Lower leg skin (tissue), 4 donors: ENCODE data around the gene OVOL1. TPM values are rescaled to one million over a fixed set of nuclear protein-coding genes. Genes with fewer than 3 reads are reported as not detected.
A peak's percentile ranks its signal among the peaks of the same experiment; 100 is the strongest.

Experiments used
- DNase-seq, 2 donors: peaks; one replicate each; pipeline ENCODE4 v3.0.0-alpha.2; 2019; ENCODE audit warnings: low spot score in 2 of 2
- H3K4me3 ChIP-seq: fragments of 200-600 bp; sonication (generic); 2 replicates; pipeline ENCODE4 v1.5.1; 2017; ENCODE audit warnings: mild to moderate bottlenecking, low read depth; ENCODE audit not compliant: poor library complexity, severe bottlenecking
- CTCF ChIP-seq, 3 donors: fragments of 450-650 bp; IDR thresholded peaks; one replicate each; pipeline ENCODE4 v1.5.1; 2016; ENCODE audit warnings: antibody characterized with exemption in 3 of 3, mild to moderate bottlenecking in 3 of 3, moderate library complexity in 2 of 3
- POLR2A ChIP-seq, 2 donors: fragments of 450-650 bp; IDR thresholded peaks; one replicate each; pipeline ENCODE4 v1.6.1; 2016 to 2017; ENCODE audit warnings: antibody characterized with exemption in 2 of 2, mild to moderate bottlenecking in 1 of 2, moderate library complexity in 1 of 2
- WGBS, 2 donors: methylation state at CpG; one replicate each; pipeline ENCODE4 v1.1.5; 2018; 5-methylcytosine and 5-hydroxymethylcytosine counted together
- intact Hi-C: fragments of 100-400 bp; cut with DNase I; formaldehyde crosslinking; loops from one replicate; pipeline ENCODE4 v1.15.0; 2023; ENCODE audit warnings: low total_unique reads
- total RNA-seq, 4 donors: library from RNA; depleted of rRNA; stranded (reverse); fragments of >200 nt; gene quantifications; one replicate each; pipeline ENCODE4 v1.1.0, GENCODE V29; 2016

The OVOL1 gene
- total RNA-seq, 4 donors from 2014 or later: 74.8 to 159 (median 105) TPM

GRCh38 chr11:65833297-65834030 is 46.6 kb downstream of the OVOL1 start, which contains the start of gene SNX32:
Gene SNX32 (plus strand): TSS chr11:65833963. CDS start chr11:65834066, 103 bp downstream.
- 3% methylated on average over 40 to 60 of the region's 63 CpGs for WGBS, 2 donors
- TF ChIP-seq CTCF (IDR thresholded peaks at IDR 0.05) (no peak), POLR2A (IDR thresholded peaks at IDR 0.05) (no peak)
- peak within 1 kb of the TSS; percentile 36 for H3K4me3 ChIP-seq
- DNase-seq: peak; percentile 95 to 100
- intact Hi-C loops: no loop called here

GRCh38 chr11:65834202-65834601 is 47.3 kb downstream of the OVOL1 start:
- no peak for DNase-seq
- 57% methylated on average over 6 of the region's 6 CpGs for WGBS, 2 donors

GRCh38 chr11:65842144-65842543 is 55.3 kb downstream of the OVOL1 start:
- no peak for DNase-seq
- TF ChIP-seq POLR2A (IDR thresholded peaks at IDR 0.05) (no peak), CTCF (IDR thresholded peaks at IDR 0.05) (no peak)
- no peak overlapping the region for H3K4me3 ChIP-seq
- intact Hi-C loops: no loop called here
- 85 to 89% methylated on average over 4 of the region's 4 CpGs for WGBS, 2 donors

More at GRCh38 chr11:65834202-65834601, 47.3 kb downstream of the OVOL1 start:
- intact Hi-C loops: no loop called here
- H3K4me3 ChIP-seq: no peak overlapping the region
- TF ChIP-seq CTCF (IDR thresholded peaks at IDR 0.05): no peak
- no peak for TF ChIP-seq POLR2A (IDR thresholded peaks at IDR 0.05)

- 87 to 90% methylated on average over 3 of the region's 3 CpGs for WGBS, 2 donors
- TF ChIP-seq CTCF (IDR thresholded peaks at IDR 0.05) (no peak), POLR2A (IDR thresholded peaks at IDR 0.05) (no peak)
- intact Hi-C loops: no loop called here
- no peak for DNase-seq
- no peak overlapping the region for H3K4me3 ChIP-seq
Observed at GRCh38 chr11:65843811-65844210, 56.9 kb downstream of the OVOL1 start.

- DNase-seq: no peak
- 90% methylated on average over 10 of the region's 10 CpGs for WGBS, 2 donors
- no peak overlapping the region for H3K4me3 ChIP-seq
- no peak for TF ChIP-seq POLR2A (IDR thresholded peaks at IDR 0.05)
- no peak for TF ChIP-seq CTCF (IDR thresholded peaks at IDR 0.05)
- intact Hi-C loops: no loop called here
Observed at GRCh38 chr11:65844231-65844872, 57.5 kb downstream of the OVOL1 start.

Other genes starting within 250 kb of the OVOL1 start
- 100 to 1,000 TPM in 2 of 4 donors, 10 to 100 TPM in 2; 71.9 to 113 (median 100) TPM for gene LTBP3, start 228.7 kb upstream of the OVOL1 start, total RNA-seq
- 10 to 100 TPM; 41.9 to 62.9 (median 50.6) TPM for gene ZNRD2, start 216.6 kb upstream of the OVOL1 start, total RNA-seq
- 10 to 100 TPM; 57.8 to 73.3 (median 61.2) TPM for gene FAM89B, start 214.5 kb upstream of the OVOL1 start, total RNA-seq
- 10 to 100 TPM; 40.5 to 71.0 (median 57.3) TPM for gene EHBP1L1, start 211.0 kb upstream of the OVOL1 start, total RNA-seq
- gene KCNK7, start 191.3 kb upstream of the OVOL1 start, total RNA-seq: 100 to 1,000 TPM; 168 to 197 (median 184) TPM
- gene MAP3K11, start 172.8 kb upstream of the OVOL1 start, total RNA-seq: 10 to 100 TPM; 31.6 to 40.0 (median 39.1) TPM
- 10 to 100 TPM; 24.1 to 44.1 (median 34.4) TPM for gene PCNX3, start 171.3 kb upstream of the OVOL1 start, total RNA-seq
- 10 to 100 TPM; 25.3 to 34.4 (median 28.6) TPM for gene SIPA1, start 149.0 kb upstream of the OVOL1 start, total RNA-seq
- 10 to 100 TPM; 61.9 to 73.5 (median 67.5) TPM for gene RELA, start 124.1 kb upstream of the OVOL1 start, total RNA-seq
- gene KAT5, start 74.8 kb upstream of the OVOL1 start, total RNA-seq: 10 to 100 TPM; 68.9 to 96.0 (median 85.7) TPM
- 10 to 100 TPM; 29.7 to 73.7 (median 57.4) TPM for gene RNASEH2C, start 66.3 kb upstream of the OVOL1 start, total RNA-seq
- gene AP5B1, start 6.1 kb upstream of the OVOL1 start, total RNA-seq: 10 to 100 TPM; 32.2 to 44.3 (median 39.7) TPM
- gene SNX32, start 46.9 kb downstream of the OVOL1 start, total RNA-seq: under 1 TPM; 0.21 to 0.99 (median 0.67) TPM
- 100 to 1,000 TPM; 417 to 706 (median 504) TPM for gene CFL1, start 71.1 kb downstream of the OVOL1 start, total RNA-seq
- 10 to 100 TPM; 29.3 to 38.1 (median 37.1) TPM for gene MUS81, start 73.4 kb downstream of the OVOL1 start, total RNA-seq
- 10 to 100 TPM; 12.0 to 29.8 (median 16.3) TPM for gene EFEMP2, start 85.7 kb downstream of the OVOL1 start, total RNA-seq
- gene CTSW, start 92.8 kb downstream of the OVOL1 start, total RNA-seq: under 1 TPM in 3 of 4 donors, not detected in 1; 0.29 to 0.55 (median 0.29) TPM
- 100 to 1,000 TPM in 2 of 4 donors, 10 to 100 TPM in 2; 69.4 to 103 (median 86.2) TPM for gene FIBP, start 101.4 kb downstream of the OVOL1 start, total RNA-seq
- gene CCDC85B, start 103.6 kb downstream of the OVOL1 start, total RNA-seq: 10 to 100 TPM; 44.9 to 61.0 (median 53.1) TPM
- gene FOSL1, start 113.3 kb downstream of the OVOL1 start, total RNA-seq: 1 to 10 TPM; 2.4 to 7.5 (median 5.3) TPM
- 10 to 100 TPM; 21.2 to 32.8 (median 26.5) TPM for gene C11orf68, start 132.0 kb downstream of the OVOL1 start, total RNA-seq
- 100 to 1,000 TPM in 2 of 4 donors, 10 to 100 TPM in 2; 81.5 to 152 (median 107) TPM for gene DRAP1, start 132.4 kb downstream of the OVOL1 start, total RNA-seq
- not detected for gene TSGA10IP, start 158.4 kb downstream of the OVOL1 start, total RNA-seq
- 10 to 100 TPM; 35.0 to 73.5 (median 55.4) TPM for gene SART1, start 174.7 kb downstream of the OVOL1 start, total RNA-seq
- 10 to 100 TPM; 48.3 to 66.0 (median 57.2) TPM for gene EIF1AD, start 215.1 kb downstream of the OVOL1 start, total RNA-seq
- 10 to 100 TPM; 29.3 to 41.0 (median 36.1) TPM for gene BANF1, start 215.4 kb downstream of the OVOL1 start, total RNA-seq
- 1,000 to 10,000 TPM in 3 of 4 donors, 100 to 1,000 TPM in 1; 734 to 2,600 (median 1,315) TPM for gene CST6, start 224.9 kb downstream of the OVOL1 start, total RNA-seq
- not detected for gene CATSPER1, start 239.4 kb downstream of the OVOL1 start, total RNA-seq